Measurements from ENCODE around the gene EXD2. TPM values are rescaled to one million over a fixed set of nuclear protein-coding genes. Genes with fewer than 3 reads are reported as not detected.

Gene EXD2
- total and polyA plus RNA-seq, 2 of the 13 experiments (the other 11 are each of a cell fraction or from before 2014, with no cell fraction given): 9.5 to 15.1 TPM

DNA sequence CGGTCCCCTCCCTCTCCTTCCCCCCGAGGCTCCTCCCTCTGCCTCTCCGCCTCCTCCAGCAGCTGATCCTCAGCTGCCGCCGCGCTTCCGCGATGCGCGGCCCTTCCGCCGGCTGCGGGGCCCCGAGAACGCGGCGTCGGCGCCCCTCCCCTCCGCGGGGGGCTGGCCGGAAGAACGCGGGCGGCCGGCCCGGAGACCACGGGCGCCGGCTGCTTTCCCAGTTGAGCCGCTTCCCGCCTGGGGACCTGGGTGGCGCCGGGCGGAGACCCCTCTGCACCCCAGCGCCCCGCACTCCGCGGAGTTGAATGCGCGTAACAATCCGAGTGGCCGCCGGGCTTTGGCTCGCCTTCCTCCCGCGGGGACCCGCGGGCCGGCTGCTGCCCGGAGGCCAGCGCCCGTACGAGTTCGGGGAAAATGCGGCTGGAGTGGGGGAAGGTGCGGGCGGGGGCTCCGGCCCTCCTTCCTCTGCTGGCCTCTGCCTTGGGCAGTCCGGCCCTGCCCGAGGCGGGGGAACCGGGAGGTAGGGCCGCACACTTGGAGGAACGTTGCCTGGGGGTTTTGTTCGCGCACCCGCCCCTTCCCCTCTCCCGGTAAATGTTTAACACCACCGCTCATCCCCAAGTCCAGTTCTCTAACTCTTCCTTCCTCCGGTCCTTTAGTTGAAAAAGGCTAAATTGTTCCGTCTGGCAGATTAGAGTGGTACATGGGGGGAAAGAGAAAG is 38.0 kb upstream of the EXD2 start (continued):
- TF ChIP-seq, protein P1, sequence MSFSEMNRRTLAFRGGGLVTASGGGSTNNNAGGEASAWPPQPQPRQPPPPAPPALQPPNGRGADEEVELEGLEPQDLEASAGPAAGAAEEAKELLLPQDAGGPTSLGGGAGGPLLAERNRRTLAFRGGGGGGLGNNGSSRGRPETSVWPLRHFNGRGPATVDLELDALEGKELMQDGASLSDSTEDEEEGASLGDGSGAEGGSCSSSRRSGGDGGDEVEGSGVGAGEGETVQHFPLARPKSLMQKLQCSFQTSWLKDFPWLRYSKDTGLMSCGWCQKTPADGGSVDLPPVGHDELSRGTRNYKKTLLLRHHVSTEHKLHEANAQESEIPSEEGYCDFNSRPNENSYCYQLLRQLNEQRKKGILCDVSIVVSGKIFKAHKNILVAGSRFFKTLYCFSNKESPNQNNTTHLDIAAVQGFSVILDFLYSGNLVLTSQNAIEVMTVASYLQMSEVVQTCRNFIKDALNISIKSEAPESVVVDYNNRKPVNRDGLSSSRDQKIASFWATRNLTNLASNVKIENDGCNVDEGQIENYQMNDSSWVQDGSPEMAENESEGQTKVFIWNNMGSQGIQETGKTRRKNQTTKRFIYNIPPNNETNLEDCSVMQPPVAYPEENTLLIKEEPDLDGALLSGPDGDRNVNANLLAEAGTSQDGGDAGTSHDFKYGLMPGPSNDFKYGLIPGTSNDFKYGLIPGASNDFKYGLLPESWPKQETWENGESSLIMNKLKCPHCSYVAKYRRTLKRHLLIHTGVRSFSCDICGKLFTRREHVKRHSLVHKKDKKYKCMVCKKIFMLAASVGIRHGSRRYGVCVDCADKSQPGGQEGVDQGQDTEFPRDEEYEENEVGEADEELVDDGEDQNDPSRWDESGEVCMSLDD (CRISPR knock-in tag; IDR thresholded peaks at IDR 0.05; ENCODE audit: borderline replicate concordance): no peak; the same call in 1 of the 2 replicates
- TF ChIP-seq NRL (CRISPR knock-in tag; IDR thresholded peaks at IDR 0.05; ENCODE audit: borderline replicate concordance) (0 out of 2 replicates have a peak, but pooled peaks have one; percentile 43), ZNF367 (CRISPR knock-in tag; IDR thresholded peaks at IDR 0.05; ENCODE audit: borderline replicate concordance) (no peak), ZNF441 (CRISPR knock-in tag; IDR thresholded peaks at IDR 0.05; ENCODE audit: borderline replicate concordance) (no peak), NFYC (CRISPR knock-in tag; IDR thresholded peaks at IDR 0.05) (no peak), BORCS8-MEF2B (CRISPR knock-in tag; IDR thresholded peaks at IDR 0.05) (no peak; the same call in 1 of the 2 replicates), KLF12 (CRISPR knock-in tag; IDR thresholded peaks at IDR 0.05; ENCODE audit: borderline replicate concordance) (no peak), TCF7 (IDR thresholded peaks at IDR 0.05; ENCODE audit: low read depth) (no peak), RAD21 (CRISPR knock-in tag; IDR thresholded peaks at IDR 0.05) (peak; percentile 57), NR2F2 (IDR thresholded peaks at IDR 0.05; ENCODE audit: borderline replicate concordance, low read depth) (no peak), RBM39 (IDR thresholded peaks at IDR 0.05; ENCODE audit: low read depth, low read length, poor library complexity, severe bottlenecking) (no peak), ZNF431 (CRISPR knock-in tag; IDR thresholded peaks at IDR 0.05; ENCODE audit: borderline replicate concordance, low read depth) (no peak; the same call in 1 of the 2 replicates)
- TF ChIP-seq, protein P2, sequence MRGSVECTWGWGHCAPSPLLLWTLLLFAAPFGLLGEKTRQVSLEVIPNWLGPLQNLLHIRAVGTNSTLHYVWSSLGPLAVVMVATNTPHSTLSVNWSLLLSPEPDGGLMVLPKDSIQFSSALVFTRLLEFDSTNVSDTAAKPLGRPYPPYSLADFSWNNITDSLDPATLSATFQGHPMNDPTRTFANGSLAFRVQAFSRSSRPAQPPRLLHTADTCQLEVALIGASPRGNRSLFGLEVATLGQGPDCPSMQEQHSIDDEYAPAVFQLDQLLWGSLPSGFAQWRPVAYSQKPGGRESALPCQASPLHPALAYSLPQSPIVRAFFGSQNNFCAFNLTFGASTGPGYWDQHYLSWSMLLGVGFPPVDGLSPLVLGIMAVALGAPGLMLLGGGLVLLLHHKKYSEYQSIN (CRISPR knock-in tag; IDR thresholded peaks at IDR 0.05; ENCODE audit: borderline replicate concordance): no peak
- TF ChIP-seq, protein P3, sequence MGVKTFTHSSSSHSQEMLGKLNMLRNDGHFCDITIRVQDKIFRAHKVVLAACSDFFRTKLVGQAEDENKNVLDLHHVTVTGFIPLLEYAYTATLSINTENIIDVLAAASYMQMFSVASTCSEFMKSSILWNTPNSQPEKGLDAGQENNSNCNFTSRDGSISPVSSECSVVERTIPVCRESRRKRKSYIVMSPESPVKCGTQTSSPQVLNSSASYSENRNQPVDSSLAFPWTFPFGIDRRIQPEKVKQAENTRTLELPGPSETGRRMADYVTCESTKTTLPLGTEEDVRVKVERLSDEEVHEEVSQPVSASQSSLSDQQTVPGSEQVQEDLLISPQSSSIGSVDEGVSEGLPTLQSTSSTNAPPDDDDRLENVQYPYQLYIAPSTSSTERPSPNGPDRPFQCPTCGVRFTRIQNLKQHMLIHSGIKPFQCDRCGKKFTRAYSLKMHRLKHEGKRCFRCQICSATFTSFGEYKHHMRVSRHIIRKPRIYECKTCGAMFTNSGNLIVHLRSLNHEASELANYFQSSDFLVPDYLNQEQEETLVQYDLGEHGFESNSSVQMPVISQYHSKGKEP (CRISPR knock-in tag; IDR thresholded peaks at IDR 0.05): no peak
- TF ChIP-seq, protein P4, sequence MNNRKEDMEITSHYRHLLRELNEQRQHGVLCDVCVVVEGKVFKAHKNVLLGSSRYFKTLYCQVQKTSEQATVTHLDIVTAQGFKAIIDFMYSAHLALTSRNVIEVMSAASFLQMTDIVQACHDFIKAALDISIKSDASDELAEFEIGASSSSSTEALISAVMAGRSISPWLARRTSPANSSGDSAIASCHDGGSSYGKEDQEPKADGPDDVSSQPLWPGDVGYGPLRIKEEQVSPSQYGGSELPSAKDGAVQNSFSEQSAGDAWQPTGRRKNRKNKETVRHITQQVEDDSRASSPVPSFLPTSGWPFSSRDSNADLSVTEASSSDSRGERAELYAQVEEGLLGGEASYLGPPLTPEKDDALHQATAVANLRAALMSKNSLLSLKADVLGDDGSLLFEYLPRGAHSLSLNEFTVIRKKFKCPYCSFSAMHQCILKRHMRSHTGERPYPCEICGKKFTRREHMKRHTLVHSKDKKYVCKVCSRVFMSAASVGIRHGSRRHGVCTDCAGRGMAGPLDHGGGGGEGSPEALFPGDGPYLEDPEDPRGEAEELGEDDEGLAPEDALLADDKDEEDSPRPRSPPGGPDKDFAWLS (CRISPR knock-in tag; IDR thresholded peaks at IDR 0.05; ENCODE audit: borderline replicate concordance): no peak
- TF ChIP-seq, protein P5, sequence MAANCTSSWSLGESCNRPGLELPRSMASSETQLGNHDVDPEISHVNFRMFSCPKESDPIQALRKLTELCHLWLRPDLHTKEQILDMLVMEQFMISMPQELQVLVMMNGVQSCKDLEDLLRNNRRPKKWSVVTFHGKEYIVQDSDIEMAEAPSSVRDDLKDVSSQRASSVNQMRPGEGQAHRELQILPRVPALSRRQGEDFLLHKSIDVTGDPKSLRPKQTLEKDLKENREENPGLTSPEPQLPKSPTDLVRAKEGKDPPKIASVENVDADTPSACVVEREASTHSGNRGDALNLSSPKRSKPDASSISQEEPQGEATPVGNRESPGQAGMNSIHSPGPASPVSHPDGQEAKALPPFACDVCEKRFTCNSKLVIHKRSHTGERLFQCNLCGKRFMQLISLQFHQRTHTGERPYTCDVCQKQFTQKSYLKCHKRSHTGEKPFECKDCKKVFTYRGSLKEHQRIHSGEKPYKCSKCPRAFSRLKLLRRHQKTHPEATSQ (CRISPR knock-in tag; IDR thresholded peaks at IDR 0.05; ENCODE audit: borderline replicate concordance): no peak
- TF ChIP-seq, protein P6, sequence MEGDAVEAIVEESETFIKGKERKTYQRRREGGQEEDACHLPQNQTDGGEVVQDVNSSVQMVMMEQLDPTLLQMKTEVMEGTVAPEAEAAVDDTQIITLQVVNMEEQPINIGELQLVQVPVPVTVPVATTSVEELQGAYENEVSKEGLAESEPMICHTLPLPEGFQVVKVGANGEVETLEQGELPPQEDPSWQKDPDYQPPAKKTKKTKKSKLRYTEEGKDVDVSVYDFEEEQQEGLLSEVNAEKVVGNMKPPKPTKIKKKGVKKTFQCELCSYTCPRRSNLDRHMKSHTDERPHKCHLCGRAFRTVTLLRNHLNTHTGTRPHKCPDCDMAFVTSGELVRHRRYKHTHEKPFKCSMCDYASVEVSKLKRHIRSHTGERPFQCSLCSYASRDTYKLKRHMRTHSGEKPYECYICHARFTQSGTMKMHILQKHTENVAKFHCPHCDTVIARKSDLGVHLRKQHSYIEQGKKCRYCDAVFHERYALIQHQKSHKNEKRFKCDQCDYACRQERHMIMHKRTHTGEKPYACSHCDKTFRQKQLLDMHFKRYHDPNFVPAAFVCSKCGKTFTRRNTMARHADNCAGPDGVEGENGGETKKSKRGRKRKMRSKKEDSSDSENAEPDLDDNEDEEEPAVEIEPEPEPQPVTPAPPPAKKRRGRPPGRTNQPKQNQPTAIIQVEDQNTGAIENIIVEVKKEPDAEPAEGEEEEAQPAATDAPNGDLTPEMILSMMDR (CRISPR knock-in tag; IDR thresholded peaks at IDR 0.05): 0 out of 2 replicates have a peak, but pooled peaks have one; percentile 22

Data from HepG2 (cell line).